ENCODE data around the gene GAP43. TPM values are rescaled to one million over a fixed set of nuclear protein-coding genes. Genes with fewer than 3 reads are reported as not detected.
A peak's percentile ranks its signal among the peaks of the same experiment; 100 is the strongest.

GAP43 gene
- total RNA-seq, 1 donor from 2014 or later: 1.3 TPM

DNA sequence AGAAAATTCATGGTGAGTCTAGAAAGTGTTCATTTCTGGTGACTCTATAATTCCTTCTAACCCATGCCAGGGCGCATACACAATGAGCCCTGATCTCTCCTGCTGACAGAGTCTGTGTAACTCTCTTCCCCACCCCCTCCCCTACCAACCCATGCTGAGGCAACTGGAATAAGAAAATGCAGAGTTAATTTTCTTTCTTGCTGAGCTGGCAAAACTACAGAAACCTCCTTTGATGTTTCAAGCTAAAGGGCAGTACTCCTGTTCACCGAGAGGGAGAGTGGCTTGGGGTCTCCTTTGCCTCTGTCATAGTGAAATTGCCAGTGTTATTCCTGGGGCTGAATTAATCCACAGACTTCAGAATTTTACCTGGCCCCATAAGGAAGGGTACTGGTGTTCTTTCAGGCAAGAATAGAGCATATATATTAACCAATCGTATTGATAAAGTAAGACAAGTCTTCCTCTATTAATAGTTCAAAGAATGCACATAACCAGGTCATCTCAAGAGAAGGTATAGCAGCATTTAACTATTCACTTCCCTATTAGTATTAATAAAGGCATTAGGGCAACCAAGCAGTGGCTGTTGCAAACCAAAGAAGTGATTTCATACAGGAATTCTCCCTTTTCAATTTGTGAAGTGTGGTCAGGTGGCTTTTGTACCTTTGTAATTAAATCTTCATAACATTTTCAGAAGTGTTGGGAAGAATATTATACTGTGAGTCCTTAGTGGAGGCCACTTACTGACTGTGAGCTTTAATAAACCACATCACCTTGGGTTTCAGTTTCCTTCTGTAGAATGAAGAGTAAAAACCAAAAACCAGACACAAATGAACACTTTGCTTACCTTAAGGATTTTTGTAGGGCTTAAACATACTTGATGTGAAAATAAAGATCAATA lies 4.1 kb downstream of the GAP43 start:
- no peak for DNase-seq

DNA sequence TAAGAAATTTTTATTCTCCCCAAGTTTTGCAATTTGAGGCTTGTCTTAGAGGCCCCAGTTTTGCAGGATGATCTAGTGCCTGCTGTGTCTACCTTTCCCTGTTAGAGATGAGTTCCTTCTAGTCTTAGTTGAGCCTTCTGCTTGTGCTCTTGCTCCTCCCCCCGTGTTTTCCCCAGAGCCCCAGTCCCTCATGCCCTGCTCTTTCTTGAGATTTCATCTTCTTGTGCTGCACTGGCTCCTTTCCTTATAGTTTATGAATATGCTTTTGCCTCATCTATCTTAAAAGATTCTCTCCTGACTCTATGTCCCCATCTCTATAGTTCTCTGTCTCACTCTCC lies 4.7 kb downstream of the GAP43 start:
- DNase-seq: no peak

DNA sequence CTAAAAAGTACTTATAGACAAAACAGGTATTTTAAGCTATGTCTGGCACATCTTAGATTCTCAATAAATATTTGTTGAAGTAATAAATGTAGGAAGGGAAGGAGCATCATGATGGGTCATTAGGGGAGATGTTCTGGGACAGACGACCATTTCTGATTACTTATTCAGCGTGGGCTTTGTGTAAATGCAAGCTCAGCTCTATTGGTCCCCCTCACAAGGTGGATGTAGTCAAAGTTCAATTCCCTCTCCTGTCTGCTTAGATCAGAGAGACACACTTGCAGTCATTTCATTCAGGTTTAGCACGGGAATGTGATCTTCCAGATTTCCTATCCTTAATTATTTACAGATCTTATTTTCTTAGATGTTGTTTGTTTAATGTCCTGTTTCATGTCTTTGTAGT lies 7.5 kb downstream of the GAP43 start:
- DNase-seq: no peak

DNA sequence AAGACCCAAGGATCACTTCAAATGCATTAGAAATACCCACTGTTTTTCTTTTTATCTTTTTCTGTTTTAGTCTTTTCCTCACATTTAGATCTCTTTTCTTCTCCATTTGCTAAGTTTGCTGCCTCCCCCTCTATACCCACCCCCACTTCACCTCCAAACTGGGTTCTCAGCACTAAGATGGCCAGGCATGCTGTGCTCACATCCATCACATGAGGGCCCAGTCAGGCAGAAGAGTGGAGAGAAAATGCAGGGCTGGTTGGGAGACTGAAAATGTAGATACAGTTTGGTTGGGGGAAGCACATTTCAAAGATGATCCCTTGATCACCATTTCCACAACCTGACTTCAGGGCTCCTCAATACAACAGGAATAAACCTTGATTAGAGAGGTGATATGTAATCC lies 8.7 kb downstream of the GAP43 start:
- no peak for DNase-seq

DNA sequence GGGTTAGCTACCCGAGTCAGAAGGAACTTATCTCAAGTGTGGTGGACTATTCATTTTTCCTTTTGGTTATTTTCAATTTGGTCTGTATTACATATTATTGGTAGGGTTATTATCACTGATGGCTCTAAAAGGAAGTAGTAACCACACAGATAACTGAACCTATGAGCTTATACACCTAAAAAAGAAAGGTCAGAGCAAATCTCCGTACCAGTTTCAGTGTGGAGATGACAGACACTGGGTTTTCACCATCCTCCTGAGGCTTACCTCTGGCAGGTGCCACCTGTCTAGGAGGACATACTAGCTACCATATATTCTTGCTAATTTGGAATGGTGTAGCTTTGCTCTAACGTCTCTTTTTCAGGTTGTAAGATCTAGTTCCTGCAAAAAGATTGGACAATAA lies 10.2 kb downstream of the GAP43 start:
- DNase-seq: no peak

DNA sequence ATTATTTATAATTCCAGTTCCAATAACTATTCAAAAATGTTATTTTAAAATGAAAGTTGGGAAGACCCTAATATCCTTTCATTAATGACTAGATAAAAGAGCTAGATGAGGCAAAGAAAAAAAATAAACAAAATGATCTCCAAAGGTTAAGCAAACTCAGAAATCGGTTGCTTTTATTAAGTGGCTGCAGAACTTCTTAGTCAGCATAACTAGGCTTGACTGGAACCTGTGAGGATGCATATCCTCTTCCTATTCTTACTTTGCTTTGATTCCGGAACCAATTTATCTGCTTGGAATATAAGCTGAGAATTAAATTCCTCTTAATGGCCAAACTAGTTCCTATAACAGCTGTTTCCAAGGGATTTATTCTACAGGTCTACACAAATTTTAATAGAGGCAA lies 10.7 kb downstream of the GAP43 start:
- no peak for DNase-seq

DNA sequence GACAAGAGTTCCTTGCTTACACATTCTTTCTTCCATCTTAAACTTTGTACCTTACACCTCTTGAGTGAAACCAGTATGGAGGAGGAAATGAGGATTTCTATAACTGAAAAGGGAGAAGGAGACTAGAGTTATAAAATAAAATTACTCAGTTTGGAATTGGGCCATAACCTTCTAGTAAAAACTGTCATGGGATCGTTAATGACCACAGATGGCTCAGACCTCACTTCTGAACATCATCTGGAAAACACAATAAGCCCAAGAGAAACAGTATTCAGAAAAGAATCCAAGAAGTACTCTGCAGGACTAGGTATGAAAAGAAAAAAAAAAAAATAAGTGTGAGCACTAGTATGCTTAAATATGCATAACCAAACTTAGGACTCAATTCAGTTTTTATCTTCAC lies 12.1 kb downstream of the GAP43 start:
- DNase-seq: no peak

DNA sequence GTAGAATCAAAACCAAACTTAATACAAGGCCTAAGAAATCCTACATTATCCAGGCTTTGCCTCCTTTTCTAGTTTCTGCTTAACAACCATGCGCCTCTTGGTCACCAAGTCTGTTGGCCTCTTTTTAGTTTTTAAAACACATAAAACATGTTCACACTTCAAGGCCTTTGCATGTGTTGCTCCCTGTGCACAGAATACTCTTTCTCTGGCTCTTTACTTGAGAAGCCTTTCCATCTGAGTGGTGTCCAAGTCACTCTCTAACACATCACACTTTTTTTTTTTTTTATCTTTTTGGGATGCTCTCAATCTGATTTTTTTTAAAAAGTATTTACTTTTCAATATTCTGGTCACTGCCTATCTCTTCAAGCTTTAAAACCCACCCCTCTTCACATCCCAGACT lies 14.9 kb downstream of the GAP43 start:
- peak; percentile 3 for DNase-seq

DNA sequence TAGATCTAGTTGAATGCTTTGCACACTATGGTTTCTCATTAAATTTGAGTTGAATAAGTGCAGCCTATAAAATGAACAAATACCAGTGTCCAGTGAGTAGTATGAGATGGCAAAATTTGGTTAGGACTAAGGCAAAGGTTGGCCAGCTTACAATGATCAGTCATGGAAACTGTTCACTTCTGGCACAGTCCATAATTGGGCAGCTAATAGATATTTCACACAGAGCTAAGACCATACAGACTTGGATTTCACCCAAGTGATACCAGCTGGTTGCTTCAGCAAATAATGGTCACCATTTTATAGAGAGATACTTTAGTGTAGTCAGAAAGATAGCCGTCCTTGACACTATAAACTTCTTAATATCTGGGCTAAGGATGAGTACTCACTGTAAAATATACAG lies 15.7 kb downstream of the GAP43 start:
- DNase-seq: no peak

DNA sequence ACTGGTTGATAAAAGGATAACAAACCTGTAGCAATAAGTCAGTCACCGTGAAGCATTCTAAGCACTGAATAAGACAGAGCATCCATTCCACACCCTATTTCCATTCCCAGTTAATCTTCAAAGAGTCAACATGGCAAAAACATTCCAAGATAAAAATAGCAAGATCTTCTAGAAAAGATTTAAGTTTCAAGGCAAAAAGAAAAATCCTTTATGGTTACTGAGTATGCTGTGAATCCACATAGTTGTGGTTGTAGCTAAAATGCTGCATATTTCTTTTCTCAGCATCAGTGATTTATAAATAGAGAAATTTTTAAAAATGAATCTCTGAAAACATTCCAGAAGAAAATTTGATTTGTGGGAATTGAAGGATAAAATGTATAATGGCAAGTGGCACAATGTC lies 21.1 kb downstream of the GAP43 start:
- no peak for DNase-seq

DNA sequence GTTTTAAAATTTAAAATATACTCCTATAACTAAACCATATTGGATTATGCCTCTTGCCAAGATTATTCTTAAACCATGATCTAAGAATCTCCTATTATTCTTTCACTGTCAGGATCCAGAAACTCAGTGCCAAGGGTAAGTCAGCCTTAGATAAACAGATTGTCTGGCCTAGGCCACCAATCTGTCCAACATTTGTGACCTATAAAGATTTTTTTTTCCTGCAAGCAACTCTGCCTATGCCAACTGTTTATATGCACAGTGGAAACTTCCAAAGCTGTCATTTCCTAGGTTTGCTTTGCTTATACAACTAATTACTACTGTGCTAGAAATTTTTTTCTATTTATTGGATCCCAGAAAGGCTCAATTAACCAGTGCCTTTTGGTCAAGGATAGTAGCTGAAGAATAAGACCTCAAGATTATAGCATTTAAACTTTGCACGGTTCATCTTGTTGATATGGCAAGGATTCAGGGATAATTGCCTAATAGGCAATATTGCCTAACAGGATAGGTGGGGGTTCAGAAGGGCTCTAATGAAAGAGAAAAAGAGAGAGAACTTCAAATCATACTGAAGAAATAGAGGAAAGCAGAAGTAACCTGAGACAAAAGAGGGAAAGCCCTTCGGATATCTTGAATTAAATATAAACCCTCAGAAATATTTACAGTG lies 22.8 kb downstream of the GAP43 start:
- no peak for DNase-seq

DNA sequence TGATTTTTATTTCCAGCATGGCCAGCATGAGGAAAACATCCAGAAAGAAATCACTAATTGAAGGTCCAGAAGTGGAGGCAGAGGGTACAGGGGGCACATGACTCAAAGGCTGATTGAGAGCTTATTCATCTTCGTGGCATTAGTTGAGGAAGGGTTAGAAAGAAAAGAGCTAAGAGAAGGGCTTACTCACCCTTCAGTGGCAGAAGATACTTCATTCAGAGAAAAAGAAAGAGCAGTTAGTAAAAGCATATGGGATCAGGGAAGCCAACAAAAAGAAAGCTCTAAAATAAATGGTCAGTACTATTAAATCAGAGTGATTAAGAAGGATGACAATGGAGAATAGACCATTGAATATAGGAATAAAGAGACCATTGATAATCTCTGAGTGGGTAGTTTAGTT lies 25.2 kb downstream of the GAP43 start:
- no peak for DNase-seq

DNA sequence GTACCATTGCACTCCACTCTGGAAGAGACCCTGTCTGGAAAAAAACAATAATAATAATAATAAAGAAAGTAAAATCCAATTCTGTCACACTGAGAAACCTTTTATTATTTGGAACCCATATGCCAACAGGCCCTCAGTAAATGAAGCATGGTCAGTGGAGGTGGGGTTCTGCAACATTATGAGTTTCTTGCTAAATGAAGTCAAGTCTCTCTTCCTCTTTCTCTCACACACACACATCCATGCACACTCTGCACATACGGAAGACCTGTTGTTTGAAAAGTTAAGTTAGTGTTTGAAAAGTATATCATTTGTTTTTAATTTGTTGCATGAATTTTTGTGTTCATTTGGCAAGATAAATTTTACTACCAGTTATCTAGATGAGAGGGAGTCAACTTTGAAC lies 27.8 kb downstream of the GAP43 start:
- no peak for DNase-seq

DNA sequence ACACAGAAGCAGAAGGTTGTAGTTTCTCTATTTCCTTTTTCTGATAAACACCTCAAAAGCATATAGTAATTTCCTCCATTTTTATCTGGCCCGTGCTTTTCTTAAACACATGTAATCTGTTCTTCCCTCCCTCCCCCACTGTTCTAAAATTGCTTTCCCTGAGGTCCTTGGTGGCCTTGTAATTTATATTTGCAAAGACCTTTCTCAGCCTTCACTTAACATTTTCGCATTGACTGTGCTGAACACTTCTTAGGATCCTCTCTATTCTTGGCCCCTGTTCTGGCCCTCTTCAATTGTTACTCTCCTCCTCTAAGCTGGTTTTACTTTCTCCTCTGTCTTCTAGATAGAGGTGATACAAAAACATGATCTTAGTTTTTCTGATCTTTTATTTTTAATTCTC lies 28.3 kb downstream of the GAP43 start:
- no peak for DNase-seq

DNA sequence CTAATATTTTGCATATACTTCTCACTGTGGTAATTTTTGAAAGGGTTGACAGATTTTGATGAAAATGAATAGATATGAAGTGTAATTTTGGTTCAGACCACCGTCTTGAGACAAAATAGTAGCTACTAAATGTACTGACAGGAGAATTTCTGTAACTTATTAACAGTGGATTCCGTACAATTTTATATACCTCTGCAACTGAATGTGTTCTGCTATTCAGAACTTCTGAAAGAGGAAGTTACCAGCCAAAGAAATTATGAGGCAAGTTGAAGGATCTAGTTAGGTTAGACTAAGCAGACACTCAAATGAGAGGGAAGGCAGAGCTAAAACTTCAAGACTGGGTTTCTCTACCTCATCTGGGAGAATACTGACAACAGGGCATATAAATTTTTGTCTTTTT lies 29.4 kb downstream of the GAP43 start:
- no peak for DNase-seq

DNA sequence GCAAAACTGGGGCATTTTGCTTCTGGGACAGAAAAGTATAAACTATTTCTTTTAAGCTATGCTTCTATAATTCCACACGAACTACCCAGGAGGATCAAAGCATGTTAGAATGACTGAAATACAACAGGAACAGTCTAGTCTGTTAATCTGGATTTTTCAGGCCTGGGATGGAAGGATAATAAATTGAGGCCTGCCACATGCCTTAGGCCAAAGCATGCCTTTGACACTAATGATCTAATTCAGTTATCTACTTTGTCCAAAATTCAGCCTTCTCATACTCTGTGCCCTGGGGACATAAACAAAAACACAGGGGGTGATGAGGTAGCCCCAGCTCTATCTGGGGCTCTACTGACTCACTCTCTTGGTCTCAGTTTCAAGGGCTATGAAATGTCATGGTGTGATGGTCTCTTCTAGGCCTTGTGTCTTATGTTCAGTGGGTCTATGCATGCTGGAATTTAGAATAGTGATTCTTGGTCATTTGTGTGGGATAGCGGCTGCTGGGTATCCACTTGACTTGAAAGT lies 32.5 kb downstream of the GAP43 start:
- DNase-seq: no peak

DNA sequence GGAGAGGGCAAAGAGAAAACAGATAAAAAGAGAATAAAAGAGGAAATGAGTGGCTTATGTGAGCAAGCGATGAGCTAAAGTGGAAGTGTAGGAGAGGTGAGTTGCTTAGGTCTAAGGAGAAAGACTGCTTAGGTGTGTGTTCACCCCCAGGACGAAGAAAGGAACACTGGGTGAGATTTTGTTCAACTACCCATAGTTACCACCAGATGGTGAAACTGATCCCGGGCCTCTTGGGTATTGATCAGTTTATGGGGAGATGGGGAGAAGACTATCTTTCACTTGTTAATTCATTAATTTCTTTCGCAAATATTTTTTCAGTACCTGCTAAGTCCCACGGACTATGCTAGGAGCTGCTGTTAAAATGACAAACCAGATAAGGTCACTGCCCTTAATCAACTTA lies 33.9 kb downstream of the GAP43 start:
- no peak for DNase-seq

DNA sequence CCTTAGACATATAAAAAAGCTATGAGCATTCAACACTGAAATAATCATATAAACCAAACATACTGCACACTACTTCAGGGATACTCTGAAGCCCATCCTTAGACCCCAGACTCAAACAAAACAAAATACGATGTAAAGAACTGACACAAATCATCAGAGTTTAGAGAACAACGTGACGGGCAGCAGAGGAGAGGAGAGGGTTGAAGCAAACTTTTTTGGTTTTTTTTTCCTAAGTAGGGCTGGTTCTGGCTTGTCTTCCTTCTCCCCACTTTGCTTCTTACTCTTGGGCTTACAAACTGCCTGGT lies 34.7 kb downstream of the GAP43 start:
- DNase-seq: no peak

DNA sequence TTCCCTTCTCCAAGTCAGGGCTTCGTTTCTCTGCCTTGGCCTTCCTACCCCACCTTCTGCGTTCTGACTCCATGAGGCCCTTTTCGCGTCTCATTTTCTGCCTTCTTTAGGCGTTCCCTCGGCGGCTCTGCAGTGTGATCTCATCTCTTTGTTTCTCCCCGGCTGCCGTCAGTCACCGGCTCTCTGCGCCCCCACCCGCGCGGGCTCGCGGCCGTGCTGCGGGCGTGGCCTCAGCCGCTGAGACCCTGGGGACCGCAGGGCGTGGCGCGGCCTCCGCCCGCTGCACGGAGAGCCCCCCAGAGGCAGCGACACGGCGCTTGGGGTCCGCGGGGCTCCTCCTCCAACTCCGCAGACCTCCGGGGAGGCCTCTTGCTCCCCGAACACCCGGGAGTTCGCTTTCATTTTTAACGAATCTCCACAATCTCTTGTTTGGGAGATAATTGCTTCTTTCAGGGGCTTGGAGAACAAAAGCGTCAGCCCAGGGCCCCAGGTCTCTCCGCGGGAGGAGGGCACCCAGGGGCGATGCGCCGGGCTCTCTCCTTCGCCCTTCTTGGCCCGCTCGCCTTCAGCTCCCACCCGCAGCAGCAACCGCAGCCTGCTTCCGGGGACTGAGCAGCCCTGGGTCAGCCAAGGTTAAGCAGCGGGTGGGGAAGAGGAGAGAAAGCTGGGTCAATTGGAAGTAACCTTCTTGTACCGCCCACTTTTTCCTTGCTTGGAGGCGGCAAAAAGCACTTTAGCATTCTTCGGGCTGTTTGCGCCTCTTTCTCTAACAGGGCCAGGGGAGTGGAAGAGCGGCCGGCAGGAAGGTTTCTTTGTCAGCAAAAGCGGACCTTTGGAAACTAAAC lies 35.2 kb downstream of the GAP43 start:
- peak; percentile 90 for DNase-seq

DNA sequence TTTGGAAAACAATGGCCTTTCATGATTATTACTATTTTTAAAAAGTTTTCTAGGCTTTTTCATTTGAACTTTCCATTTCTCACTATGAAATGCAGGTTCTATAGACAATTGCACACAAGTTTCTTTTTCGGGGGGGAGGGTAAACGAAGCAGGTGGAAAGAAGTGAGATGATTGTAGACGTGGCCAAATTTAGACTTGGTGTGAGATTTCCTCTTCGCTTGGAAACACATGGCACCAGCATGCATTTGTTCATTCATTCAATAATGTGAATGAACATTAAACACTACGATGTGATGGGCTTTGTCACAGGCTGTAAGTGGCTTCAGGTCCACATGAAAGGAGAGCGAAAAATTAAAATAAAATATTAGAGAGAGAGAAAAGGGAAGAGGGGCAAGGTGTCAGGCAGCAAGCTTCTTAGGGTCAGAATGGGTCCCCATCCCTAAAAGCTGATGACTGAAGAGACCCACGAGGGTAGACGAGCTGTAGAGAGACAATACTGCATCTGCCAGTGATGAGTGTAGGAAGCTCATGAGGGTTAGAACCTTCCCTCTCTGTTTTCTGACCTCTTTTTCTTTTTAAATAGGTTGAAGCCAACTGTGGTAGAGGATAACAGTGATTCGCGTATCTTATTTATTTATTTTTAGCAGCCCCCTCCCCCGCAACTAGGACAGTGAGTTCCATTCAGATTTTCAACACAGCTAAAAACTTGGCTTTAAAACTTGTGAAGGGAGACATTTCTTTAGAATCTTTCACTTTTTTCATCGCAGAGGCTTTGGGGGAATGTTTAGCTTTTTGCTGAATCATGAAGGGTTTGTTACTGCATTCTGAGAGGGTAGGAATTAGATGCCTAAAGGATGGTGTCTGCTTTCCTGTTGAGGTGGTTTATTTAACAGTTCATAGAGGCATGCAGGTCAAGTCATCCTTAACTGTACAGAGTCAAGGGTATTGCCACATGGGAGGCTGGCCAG lies 36.2 kb downstream of the GAP43 start:
- no peak for DNase-seq

DNA sequence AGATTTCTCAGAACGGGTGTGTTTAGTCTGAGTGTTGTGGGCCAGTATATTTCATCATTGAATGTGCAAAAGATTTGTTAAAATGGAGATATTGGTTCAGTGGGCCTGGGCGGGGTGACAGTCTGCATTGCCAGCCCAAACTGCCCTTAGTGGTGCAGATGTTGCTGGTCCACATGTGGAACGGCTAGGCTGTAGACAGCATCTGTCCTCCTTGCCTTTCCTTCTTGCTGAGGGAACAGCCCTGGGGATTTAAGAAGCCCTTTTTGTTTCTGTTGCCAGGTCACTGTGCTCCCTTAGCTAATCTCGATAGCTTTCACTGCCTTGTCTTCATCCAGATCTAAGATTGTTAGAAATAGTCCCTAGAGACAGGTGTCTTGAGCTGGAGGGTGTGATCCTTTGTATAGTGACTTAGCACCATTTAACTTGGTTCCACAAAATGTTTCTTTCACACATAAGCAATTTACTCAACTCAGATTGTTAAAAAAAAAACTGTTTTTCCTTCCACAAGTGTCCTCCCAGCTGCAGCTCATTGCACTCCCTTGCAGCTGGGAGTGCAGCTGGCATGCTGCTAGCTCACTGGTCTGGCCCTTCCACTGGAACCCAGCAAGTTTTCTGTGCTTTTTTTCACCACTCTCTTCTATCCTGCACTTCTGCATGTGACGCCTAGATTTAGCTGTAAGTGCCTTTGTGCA lies 37.5 kb downstream of the GAP43 start:
- DNase-seq: no peak

Measured in skin of body (tissue), 2 donors.